Loucy (cell line): ENCODE measurements around the gene OR2G2.

ENCODE experiments used
- H2AFZ ChIP-seq: fragments of 200-600 bp; sonication (generic); 2 replicates; pipeline ENCODE4 v1.6.0; 2016; ENCODE audit warnings: antibody characterized with exemption, mild to moderate bottlenecking, low read length, moderate library complexity
- H3F3A ChIP-seq: fragments of 200-600 bp; 2 replicates; pipeline ENCODE4 v1.6.0; 2016; ENCODE audit warnings: antibody characterized with exemption, low read depth, mild to moderate bottlenecking
- H3K27me3 ChIP-seq: fragments of 200-600 bp; sonication (generic); 2 replicates; pipeline ENCODE4 v1.6.1; 2014; ENCODE audit warnings: low read length, mild to moderate bottlenecking; ENCODE audit not compliant: insufficient read depth, poor library complexity, severe bottlenecking
- H3K36me3 ChIP-seq: fragments of 200-600 bp; sonication (generic); 2 replicates; pipeline ENCODE4 v1.6.1; 2016; ENCODE audit warnings: low read length; ENCODE audit not compliant: insufficient read depth
- H3K4me1 ChIP-seq: fragments of 200-600 bp; sonication (generic); 2 replicates; pipeline ENCODE4 v1.5.1; 2014; ENCODE audit warnings: low read length, mild to moderate bottlenecking; ENCODE audit not compliant: insufficient read depth, poor library complexity, severe bottlenecking
- H3K4me2 ChIP-seq: fragments of 200-600 bp; sonication (generic); 2 replicates; pipeline ENCODE4 v1.6.0; 2014; ENCODE audit warnings: antibody characterized with exemption, low read length, low read depth, mild to moderate bottlenecking; ENCODE audit not compliant: poor library complexity, severe bottlenecking
- H3K4me3 ChIP-seq: fragments of 200-600 bp; sonication (generic); 2 replicates; pipeline ENCODE4 v1.5.1; 2014; ENCODE audit warnings: low read length, mild to moderate bottlenecking, mixed read lengths; ENCODE audit not compliant: poor library complexity, severe bottlenecking
- H3K79me2 ChIP-seq: fragments of 200-600 bp; sonication (generic); 2 replicates; pipeline ENCODE4 v1.6.1; 2014; ENCODE audit warnings: low read length; ENCODE audit not compliant: insufficient read depth
- H3K9ac ChIP-seq: fragments of 200-600 bp; sonication (generic); 2 replicates; pipeline ENCODE4 v1.6.0; 2014; ENCODE audit warnings: mild to moderate bottlenecking, low read depth, low read length, moderate library complexity; ENCODE audit not compliant: poor library complexity, severe bottlenecking
- H3K9me2 ChIP-seq: fragments of 200-600 bp; sonication (generic); replicated peaks from 2 replicates; pipeline ENCODE4 v1.6.1; 2016; ENCODE audit warnings: low read depth, low read length, mixed read lengths
- H3K9me3 ChIP-seq: fragments of 200-600 bp; sonication (generic); 2 replicates; pipeline ENCODE4 v1.6.1; 2014; ENCODE audit warnings: mild to moderate bottlenecking, antibody characterized with exemption, low read length, low read depth; ENCODE audit not compliant: insufficient read depth
- H4K20me1 ChIP-seq: fragments of 200-600 bp; sonication (generic); 2 replicates; pipeline ENCODE4 v1.6.0; 2014; ENCODE audit warnings: antibody characterized with exemption, low read length, mild to moderate bottlenecking; ENCODE audit not compliant: insufficient read depth, poor library complexity, severe bottlenecking
- EZH2phosphoT487 ChIP-seq: fragments of 200-600 bp; IDR thresholded peaks from 2 replicates; pipeline ENCODE4 v1.6.1; 2018; ENCODE audit warnings: antibody characterized with exemption, mild to moderate bottlenecking, moderate library complexity, borderline replicate concordance
- TF ChIP-seq, protein P1 (sequence below): fragments of 200-600 bp; sonication (generic); conservative IDR thresholded peaks from 2 replicates; pipeline ENCODE4 v1.5.1; 2014; ENCODE audit warnings: mild to moderate bottlenecking, antibody characterized with exemption, low read length

The OR2G2 gene

DNA sequence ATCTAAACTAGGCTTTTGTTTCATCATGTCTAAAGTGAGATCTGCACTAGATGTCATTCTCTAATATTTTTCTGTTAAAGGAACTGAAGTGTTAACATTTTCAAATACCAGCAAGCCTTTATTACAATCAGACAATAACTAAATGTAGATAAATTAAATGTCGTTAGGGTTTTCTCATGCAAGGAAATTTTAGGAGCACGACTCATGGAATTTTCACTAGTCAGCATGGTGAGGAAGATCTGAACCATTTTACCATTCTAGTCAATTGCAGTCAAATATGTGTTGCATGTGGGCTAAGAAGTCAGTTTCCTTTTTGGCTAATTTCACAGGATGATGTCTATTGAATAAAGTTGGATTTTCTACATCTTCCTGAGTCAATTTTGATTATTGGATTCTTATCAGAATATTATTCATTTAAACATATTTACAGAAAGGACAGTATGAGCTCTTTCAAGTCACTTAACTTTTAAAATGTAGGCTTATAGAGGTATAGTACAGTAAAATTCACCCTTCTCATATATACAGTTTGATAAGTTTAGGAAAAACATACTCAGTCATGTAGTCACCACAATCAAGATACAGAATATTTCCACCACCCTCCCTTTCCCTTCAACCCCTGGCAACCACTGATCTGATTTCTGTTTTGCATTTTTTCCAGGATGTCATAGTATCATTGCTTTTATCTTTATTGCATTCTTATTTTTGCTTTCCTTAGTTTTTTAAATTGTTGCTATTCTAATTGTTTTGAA is 30.1 kb upstream of the OR2G2 start:
- Histone ChIP-seq H3K4me3 (peak overlapping the region; percentile 73), H3K9me3 (no peaks in the 10 kb centered on the region), H3K79me2 (peaks cover 99% of the 10 kb centered on the region), H3K9me2 (no peaks in the 10 kb centered on the region), H3K4me2 (peak overlapping the region; percentile 92), H3K36me3 (peaks cover 35% of the 10 kb centered on the region), H3F3A (peaks cover 4% of the 10 kb centered on the region; the same call in 1 of the 2 replicates), H4K20me1 (peaks cover 85% of the 10 kb centered on the region), H3K9ac (peak overlapping the region; percentile 43), H2AFZ (no peak overlapping the region), H3K4me1 (peaks cover 81% of the 10 kb centered on the region), H3K27me3 (no peaks in the 10 kb centered on the region)
- TF ChIP-seq, protein P1, sequence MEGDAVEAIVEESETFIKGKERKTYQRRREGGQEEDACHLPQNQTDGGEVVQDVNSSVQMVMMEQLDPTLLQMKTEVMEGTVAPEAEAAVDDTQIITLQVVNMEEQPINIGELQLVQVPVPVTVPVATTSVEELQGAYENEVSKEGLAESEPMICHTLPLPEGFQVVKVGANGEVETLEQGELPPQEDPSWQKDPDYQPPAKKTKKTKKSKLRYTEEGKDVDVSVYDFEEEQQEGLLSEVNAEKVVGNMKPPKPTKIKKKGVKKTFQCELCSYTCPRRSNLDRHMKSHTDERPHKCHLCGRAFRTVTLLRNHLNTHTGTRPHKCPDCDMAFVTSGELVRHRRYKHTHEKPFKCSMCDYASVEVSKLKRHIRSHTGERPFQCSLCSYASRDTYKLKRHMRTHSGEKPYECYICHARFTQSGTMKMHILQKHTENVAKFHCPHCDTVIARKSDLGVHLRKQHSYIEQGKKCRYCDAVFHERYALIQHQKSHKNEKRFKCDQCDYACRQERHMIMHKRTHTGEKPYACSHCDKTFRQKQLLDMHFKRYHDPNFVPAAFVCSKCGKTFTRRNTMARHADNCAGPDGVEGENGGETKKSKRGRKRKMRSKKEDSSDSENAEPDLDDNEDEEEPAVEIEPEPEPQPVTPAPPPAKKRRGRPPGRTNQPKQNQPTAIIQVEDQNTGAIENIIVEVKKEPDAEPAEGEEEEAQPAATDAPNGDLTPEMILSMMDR, result no peak
- no peak for TF ChIP-seq EZH2phosphoT487

DNA sequence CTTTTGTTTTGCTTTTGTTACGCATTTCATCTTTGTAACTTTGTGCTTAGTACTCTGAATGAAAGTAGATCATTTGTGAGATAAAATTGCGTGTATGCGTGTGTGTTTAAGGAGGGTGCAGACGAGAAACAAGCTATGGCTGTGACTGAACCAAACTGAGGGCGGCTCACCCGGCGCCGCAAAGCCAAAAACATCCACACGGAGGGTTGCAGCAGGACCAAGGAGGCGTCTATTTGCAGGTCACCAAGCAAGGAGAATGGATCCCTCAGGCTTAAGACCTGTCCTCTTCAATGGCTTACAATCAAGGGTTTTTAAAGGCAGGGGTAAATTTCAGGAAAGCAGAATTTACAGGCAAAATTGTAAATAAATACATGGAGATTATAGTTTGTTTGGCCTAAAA is 26.4 kb upstream of the OR2G2 start:
- Histone ChIP-seq H3K27me3 (no peaks in the 10 kb centered on the region), H3K9ac (no peak overlapping the region), H3K79me2 (peaks cover 85% of the 10 kb centered on the region), H3K36me3 (peaks cover 60% of the 10 kb centered on the region), H3K9me2 (no peaks in the 10 kb centered on the region), H2AFZ (no peak overlapping the region), H3K4me2 (peak overlapping the region; percentile 21), H3K4me3 (no peak overlapping the region), H3F3A (peaks cover 2% of the 10 kb centered on the region; the same call in 1 of the 2 replicates), H4K20me1 (peaks cover 49% of the 10 kb centered on the region), H3K9me3 (no peaks in the 10 kb centered on the region), H3K4me1 (peaks cover 58% of the 10 kb centered on the region)
- no peak for TF ChIP-seq EZH2phosphoT487
- TF ChIP-seq, protein P1, result no peak; the same call in 1 of the 2 replicates

DNA sequence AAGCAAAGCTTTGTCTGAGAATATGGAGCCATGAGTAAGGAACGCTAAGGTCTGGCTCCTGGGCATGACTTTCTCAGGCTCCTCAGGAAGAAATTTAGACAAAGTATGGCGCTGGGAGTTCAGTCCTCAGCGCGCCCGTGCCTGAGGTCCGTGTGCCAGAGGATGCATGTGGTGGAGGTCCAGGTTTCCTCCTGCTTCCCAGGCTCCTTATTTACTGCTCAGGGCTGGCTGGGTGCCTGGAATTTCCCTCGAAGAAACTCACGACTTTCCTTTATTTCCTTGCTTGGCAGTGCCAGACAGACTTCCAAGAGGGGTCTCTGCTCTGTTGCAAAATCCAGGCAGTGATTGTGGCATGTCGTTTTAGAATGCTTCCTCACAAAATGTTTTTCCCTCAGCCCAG is 26.0 kb upstream of the OR2G2 start:
- Histone ChIP-seq H3K9me2 (no peaks in the 10 kb centered on the region), H3K27me3 (no peaks in the 10 kb centered on the region), H3K4me2 (peak overlapping the region; percentile 21), H3K79me2 (peaks cover 82% of the 10 kb centered on the region), H3K4me3 (no peak overlapping the region), H2AFZ (no peak overlapping the region), H3K9ac (no peak overlapping the region), H3K4me1 (peaks cover 53% of the 10 kb centered on the region), H4K20me1 (peaks cover 46% of the 10 kb centered on the region), H3F3A (no peaks in the 10 kb centered on the region), H3K36me3 (peaks cover 58% of the 10 kb centered on the region), H3K9me3 (no peaks in the 10 kb centered on the region)
- TF ChIP-seq, protein P1, result no peak
- TF ChIP-seq EZH2phosphoT487, result no peak
